ELR (cell line): ENCODE results near the gene YTHDC1.
A peak's percentile ranks its signal among the peaks of the same experiment; 100 is the strongest.

ENCODE experiments used
- DNase-seq: peaks from one replicate; pipeline ENCODE4 v3.0.0-alpha.2; 2015; ENCODE audit warnings: low read depth

The YTHDC1 gene

GRCh38 chr4:68358988-68359387, 9.1 kb upstream of the YTHDC1 start:
- DNase-seq, result no peak

- DNase-seq, result no peak
Observed at GRCh38 chr4:68352791-68353190, 2.9 kb upstream of the YTHDC1 start.

DNA sequence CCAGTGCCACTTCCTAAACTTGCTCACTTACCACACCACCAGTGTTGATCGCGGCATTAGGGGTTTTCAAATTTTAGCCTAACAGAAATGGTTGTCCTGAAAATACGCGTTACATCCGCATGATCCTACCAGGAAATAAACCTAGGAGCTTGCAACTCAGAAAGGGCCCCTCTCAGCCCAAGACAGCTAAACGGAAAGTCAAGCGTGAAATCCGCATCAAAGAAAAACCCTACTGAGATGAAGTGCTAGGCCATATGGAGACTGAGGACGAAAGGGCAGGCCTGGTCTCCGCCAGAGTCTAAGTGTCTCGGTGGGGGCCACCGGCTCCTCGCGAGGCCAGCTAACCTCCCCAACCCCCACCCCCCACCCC, 626 bp downstream of the YTHDC1 start:
- DNase-seq, result peak; percentile 51

DNA sequence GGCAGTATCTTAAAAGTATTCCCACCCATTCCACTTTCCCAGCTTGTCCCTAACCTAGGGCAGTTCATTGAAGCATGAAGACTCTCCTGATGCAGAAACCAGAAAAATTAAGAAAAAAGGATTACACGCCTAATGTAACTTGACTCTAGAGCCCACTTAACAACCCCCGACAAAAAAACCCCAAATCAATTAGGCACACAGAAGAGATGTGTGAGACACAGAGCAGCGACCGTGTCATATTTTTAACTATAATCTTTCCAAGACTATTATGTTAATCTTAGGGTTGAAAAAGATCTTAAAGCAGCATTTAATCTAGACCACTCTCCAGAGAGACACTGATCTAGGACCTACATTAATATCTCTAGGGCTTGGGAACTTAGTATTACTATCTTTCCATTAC, 1.3 kb downstream of the YTHDC1 start:
- DNase-seq, result no peak

- no peak for DNase-seq
Observed at GRCh38 chr4:68347845-68348244, 2.0 kb downstream of the YTHDC1 start.

DNA sequence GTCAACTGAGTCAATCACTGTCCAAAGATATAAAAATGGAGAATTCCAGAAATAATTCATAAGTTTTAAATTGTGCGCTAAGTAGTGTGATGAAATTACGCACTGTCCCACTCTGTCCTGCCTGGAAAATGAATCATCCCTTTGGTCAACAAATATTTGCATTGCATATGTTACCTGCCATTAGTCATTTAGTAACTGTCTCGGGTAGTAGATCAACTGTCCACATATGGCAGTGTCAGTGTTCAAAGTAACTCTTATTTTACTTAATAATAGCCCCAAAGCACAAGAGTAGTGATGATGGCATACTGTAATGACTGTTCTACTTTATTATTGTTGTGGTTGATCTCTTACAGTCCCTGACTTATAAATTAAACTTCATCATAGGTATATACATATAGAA, 3.4 kb downstream of the YTHDC1 start:
- peak; percentile 69 for DNase-seq

DNA sequence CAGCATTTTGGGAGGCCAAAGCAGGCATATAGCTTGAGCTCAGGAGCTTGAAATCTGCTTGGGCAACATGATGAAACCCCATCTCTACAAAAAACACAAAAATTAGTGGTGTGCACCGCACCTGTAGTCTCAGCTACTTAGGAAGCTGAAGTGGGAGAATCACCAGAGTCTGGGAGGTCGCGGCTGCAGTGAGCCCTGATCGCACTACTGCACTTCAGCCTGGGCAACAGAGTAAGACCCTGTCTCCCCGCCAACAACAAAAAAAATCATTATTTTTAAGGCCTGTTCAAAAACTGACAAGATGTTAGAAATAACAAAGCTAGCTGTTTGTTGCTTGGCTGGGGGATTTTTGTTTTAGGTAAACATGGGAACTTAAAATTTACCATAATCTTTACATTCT, 5.1 kb downstream of the YTHDC1 start:
- DNase-seq, result no peak

GRCh38 chr4:68344049-68344448, 5.8 kb downstream of the YTHDC1 start:
- no peak for DNase-seq

DNA sequence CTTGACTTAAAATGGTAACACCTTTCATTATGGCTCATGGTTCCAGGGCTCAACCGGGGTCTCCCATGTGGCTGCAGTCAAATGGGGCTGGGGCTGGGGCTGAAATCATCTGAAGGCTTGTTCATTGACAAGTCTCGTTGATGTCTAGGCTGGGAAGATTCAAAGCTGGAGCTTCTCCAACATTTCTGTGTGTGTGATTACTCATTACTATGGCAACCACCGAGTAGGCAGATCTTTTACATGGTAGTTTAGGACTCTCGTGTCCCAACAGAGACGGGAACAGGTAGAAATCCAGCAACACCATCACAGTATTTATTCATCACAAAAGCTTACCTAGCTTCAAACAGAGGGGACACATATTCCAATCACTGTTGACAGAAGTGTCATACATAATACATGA, 7.8 kb downstream of the YTHDC1 start:
- DNase-seq, result peak; percentile 51

- no peak for DNase-seq
Observed at GRCh38 chr4:68338625-68339024, 11.3 kb downstream of the YTHDC1 start.

DNA sequence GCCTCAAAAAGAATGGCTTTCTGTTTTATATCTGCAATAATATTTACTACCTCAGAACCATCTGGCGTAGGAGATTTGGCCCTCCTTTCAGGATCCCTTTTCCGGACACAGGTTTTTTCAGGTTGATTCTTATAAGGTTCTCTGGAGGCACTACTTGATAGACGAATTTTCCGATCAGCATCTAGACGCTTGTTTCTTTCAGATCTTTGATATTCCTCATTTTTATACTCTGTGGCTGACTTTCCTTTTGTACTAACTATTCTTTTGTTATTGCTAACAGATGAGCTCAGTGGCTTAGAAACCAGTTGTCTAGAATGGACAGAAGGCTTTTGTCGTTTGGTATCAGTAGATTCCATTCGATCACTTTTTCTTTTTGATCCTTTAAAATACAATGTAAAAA, 12.4 kb downstream of the YTHDC1 start:
- no peak for DNase-seq

- DNase-seq, result no peak
Observed at GRCh38 chr4:68337004-68337403, 12.9 kb downstream of the YTHDC1 start.

DNA sequence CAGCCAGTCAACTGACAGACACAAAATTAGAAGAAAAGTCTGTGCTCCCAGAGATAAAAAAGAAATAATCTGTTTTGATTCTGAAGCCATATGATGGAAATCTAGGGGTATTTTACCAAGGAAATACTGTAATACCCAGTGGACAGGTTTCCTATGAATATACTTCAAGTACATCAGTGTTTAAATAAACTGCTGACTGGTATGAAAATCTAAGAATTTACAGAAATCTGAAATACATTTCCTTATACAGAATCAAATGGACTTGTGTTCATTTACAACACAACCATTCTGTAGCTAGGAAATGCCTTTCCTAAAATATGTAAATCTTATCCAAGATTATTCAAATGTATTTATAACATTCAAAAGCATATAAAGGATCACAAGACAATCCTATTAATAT, 13.4 kb downstream of the YTHDC1 start:
- DNase-seq, result no peak

DNA sequence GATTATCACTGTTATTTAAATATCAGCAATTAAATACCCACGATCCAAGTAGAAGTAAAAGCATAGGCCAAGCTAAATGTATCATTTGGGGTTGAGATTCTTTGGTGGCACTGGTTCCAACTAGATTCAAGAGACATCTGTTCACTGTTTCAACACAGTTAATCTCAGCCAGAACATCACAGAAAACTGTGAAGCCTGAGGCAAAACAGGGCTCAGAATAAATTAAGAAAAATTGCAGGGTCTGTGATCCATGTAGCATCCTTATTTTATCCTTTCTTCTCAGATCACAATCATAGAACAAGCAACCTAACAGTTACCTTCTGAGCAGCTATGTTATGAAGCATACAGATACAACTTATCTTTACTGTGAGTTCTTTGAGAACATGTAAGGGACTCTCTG, 23.7 kb downstream of the YTHDC1 start:
- no peak for DNase-seq

DNA sequence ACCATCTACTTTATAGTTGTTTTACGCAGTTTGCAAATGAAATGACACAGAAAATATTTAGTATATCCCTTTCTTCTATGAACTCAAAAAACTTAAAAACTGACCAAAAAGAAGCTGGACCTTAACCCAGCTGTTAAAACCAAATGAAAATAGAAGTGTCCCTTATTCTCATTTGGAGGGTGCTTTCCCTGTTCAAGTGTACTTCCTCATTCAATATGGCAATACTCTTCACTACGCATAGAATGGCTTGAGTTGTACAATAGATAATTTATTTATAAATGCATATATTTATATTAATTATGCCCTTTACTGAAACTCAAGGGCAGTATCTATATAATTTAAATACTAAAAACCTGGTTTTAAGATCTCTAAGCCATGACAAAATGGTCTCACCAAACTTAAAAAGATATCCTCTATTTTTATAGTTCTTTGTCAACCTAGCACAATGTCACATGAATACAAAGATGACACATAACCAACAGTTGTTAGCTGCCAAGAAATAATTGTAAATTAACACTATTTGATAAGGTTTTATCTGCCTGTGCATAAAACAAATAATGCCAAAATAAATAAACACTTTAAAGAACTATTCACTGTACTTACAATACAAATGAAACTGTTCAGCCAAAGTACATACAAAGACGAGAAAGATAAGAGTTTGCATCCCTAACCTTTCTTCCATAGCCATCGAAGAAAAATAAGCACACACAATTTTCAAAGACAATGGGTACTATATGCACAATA, 25.2 kb downstream of the YTHDC1 start:
- no peak for DNase-seq

DNA sequence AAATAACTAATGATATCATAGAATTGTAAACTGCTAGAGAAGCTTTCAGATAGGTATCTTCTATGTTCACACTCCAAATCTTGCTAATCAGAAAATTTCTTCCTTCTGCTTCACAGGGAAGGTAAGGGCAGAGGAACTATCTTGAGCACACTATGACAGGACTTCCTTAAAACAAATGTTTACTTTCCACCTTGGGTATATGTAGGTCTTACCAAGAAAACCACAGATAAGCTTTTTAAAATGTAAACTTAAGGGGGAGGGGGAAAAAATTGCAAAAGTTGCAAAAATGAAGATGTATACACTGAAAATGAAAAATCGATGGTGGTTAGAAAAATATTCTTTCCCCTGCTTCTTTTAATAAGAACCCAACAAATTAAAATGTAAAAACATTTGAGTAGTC, 30.9 kb downstream of the YTHDC1 start:
- no peak for DNase-seq

DNA sequence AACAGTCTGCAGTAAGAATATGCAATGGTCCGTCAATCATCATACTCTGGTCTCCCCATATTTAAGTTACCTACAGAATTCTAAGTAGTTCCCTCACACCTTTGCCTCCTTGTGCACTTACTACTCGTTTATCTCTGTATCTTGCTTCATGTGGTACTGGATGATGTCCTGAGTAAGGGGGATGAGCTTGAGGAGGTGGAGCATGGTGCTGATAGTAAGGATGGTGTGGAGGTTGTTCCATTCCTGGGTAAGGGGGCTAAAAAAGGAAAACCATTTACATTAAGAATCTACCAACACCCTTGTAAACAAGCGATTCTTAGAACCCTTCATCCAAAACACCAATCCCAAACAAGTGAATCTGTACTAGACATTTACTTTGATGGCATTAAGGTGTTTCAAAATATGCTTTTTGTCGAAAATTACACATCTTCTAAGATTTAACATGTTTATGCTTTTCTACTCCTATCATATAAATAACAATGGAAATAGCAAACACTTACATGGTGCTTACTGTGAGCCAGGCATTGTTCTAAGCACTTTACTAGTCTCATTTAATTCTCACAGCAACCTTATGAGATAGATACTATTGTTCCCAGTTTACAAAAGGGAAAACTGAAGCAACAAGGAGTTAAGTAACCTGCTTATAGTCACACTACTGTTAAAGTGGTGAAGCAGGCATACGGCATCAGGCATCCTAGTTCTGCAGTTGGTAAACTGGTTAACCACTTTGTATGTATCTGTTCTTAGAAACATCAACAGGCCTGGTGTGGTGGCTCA, 33.5 kb downstream of the YTHDC1 start:
- DNase-seq, result no peak

DNA sequence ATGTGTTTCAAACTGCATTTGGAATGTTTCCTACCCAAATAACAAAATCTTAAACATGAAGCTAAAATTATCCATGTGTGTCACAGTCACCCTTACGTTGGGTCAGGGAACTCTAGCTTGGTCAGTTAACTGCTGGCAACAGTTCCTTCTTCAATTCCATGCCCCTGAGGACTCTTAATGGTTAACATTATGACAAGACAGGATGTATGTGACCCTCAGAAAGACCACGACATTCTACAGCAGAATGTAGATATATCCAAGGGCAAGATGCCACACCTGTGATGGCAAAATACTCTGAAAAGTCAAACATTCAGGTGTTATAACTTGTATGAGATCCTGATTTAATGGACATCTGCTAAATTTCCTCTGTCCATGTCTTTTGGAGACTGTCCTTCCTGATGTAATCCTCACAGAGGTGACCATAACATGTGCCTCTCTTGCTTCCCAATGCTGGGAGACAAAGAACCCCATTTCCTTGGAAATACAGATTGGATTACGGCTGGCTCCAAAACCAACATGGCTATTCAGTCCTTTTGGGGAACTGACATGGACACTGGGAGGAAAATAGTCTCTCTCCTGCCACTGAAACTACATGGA, 39.1 kb downstream of the YTHDC1 start:
- no peak for DNase-seq

GRCh38 chr4:68304731-68305130, 45.2 kb downstream of the YTHDC1 start:
- no peak for DNase-seq

GRCh38 chr4:68299492-68300457, 50.1 kb downstream of the YTHDC1 start:
- no peak for DNase-seq

- no peak for DNase-seq
Observed at GRCh38 chr4:68297137-68297536, 52.8 kb downstream of the YTHDC1 start.

DNA sequence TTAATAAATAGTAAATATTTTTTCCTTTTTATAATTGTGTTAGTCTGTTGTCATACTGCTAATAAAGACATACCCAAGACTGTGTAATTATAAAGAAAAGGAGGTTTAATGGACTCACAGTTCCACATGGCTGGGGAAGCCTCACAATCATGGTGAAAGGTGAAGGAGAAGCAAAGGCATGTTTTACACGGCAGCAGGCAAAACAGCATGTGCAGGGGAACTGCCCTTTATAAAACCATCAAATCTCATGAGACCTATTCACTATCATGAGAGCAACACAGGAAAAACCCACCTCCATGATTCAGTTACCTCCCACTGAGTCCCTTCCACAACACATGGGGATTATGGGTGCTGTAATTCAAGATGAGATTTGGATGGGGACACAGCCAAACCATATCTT, 58.6 kb downstream of the YTHDC1 start:
- DNase-seq, result no peak
